MM.1S (cell line): ENCODE results near the gene CSNK1E.

Experiments used
- DNase-seq: peaks from one replicate; pipeline ENCODE4 v3.0.0-alpha.2; 2015
- H2AFZ ChIP-seq: fragments of 300-600 bp; sonication (generic); 2 replicates; pipeline ENCODE4 v1.6.0; 2016; ENCODE audit warnings: antibody characterized with exemption, low read length
- H3F3A ChIP-seq: fragments of 300-600 bp; sonication (generic); 2 replicates; pipeline ENCODE4 v1.6.1; 2016; ENCODE audit warnings: mild to moderate bottlenecking, antibody characterized with exemption, low read length, moderate library complexity, mixed read lengths; ENCODE audit not compliant: insufficient read depth
- H3K27ac ChIP-seq: fragments of 300-600 bp; sonication (generic); 2 replicates; pipeline ENCODE4 v1.5.1; 2016; ENCODE audit warnings: mild to moderate bottlenecking, low read length
- H3K27me3 ChIP-seq: fragments of 300-600 bp; sonication (generic); replicated peaks from 2 replicates; pipeline ENCODE4 v1.6.0; 2016; ENCODE audit warnings: low read length; ENCODE audit not compliant: insufficient read depth
- H3K36me3 ChIP-seq: fragments of 300-600 bp; sonication (generic); replicated peaks from 2 replicates; pipeline ENCODE4 v1.6.1; 2016; ENCODE audit warnings: mild to moderate bottlenecking, low read length, mixed read lengths; ENCODE audit not compliant: insufficient read depth
- H3K4me1 ChIP-seq: fragments of 300-600 bp; sonication (generic); 2 replicates; pipeline ENCODE4 v1.6.1; 2016; ENCODE audit warnings: low read length, mixed read lengths
- H3K4me2 ChIP-seq: fragments of 300-600 bp; sonication (generic); 2 replicates; pipeline ENCODE4 v1.6.0; 2016; ENCODE audit warnings: low read depth, low read length
- H3K4me3 ChIP-seq: fragments of 300-600 bp; sonication (generic); 2 replicates; pipeline ENCODE4 v1.5.1; 2016; ENCODE audit warnings: low read length, mixed read lengths
- H3K79me2 ChIP-seq: fragments of 300-600 bp; sonication (generic); 2 replicates; pipeline ENCODE4 v1.6.1; 2016; ENCODE audit warnings: mixed run types, low read length, mixed read lengths
- H3K9ac ChIP-seq: fragments of 300-600 bp; sonication (generic); 2 replicates; pipeline ENCODE4 v1.6.1; 2016; ENCODE audit warnings: low read length, mixed read lengths
- H3K9me2 ChIP-seq: fragments of 300-600 bp; sonication (generic); replicated peaks from 2 replicates; pipeline ENCODE4 v1.6.1; 2016; ENCODE audit warnings: mild to moderate bottlenecking, low read length, mixed read lengths; ENCODE audit not compliant: insufficient read depth
- H3K9me3 ChIP-seq: fragments of 300-600 bp; sonication (generic); replicated peaks from 2 replicates; pipeline ENCODE4 v1.6.1; 2016; ENCODE audit warnings: mild to moderate bottlenecking, low read length, mixed read lengths; ENCODE audit not compliant: insufficient read depth
- H4K20me1 ChIP-seq: fragments of 300-600 bp; sonication (generic); 2 replicates; pipeline ENCODE4 v1.6.1; 2016; ENCODE audit warnings: mild to moderate bottlenecking, low read length, moderate library complexity, mixed read lengths; ENCODE audit not compliant: insufficient read depth
- EZH2 ChIP-seq: fragments of 300-600 bp; sonication (generic); optimal IDR thresholded peaks from 2 replicates; pipeline ENCODE3; 2017; ENCODE audit warnings: low read depth, mild to moderate bottlenecking, antibody characterized with exemption, low read length, mixed read lengths
- EZH2phosphoT487 ChIP-seq: fragments of 300-600 bp; sonication (generic); IDR thresholded peaks from 2 replicates; pipeline ENCODE4 v1.6.1; 2018; ENCODE audit warnings: antibody characterized with exemption, low read length
- TF ChIP-seq, protein P1 (sequence below): fragments of 300-600 bp; sonication (generic); IDR thresholded peaks from 2 replicates; pipeline ENCODE4 v1.5.1; 2016; ENCODE audit warnings: antibody characterized with exemption, low read length, mixed read lengths

The CSNK1E gene

DNA sequence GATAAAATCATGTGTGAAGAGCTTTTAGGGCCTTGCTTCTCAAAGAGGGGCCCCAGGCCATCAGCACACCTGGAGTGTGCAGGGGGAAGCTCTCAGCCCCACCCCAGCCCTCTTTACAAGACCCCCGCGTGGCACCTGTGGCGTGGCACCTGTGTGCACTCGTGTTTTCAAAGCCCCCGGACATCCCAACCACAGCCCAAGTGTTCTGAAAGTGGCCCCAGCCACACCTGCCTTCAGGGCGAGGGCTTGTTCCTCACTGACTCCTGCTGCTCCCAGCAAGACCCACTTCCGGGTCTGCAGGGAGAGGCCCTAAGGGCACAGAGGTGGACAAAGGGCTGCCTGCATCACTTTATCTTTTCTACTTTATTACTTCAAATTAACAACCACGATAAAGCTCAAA, 26.9 kb downstream of the CSNK1E start:
- Histone ChIP-seq H3K36me3 (peaks cover 11% of the 10 kb centered on the region; the same call in 1 of the 2 replicates), H3K9ac (no peak overlapping the region), H3K79me2 (peaks cover 16% of the 10 kb centered on the region), H3K27me3 (no peaks in the 10 kb centered on the region), H3K9me3 (no peaks in the 10 kb centered on the region), H3K4me2 (no peak overlapping the region), H3K27ac (no peak overlapping the region), H3K9me2 (no peaks in the 10 kb centered on the region), H4K20me1 (no peaks in the 10 kb centered on the region), H3F3A (peaks cover 15% of the 10 kb centered on the region), H3K4me3 (no peak overlapping the region), H2AFZ (no peak overlapping the region), H3K4me1 (no peaks in the 10 kb centered on the region)
- DNase-seq: no peak
- TF ChIP-seq, protein P1, sequence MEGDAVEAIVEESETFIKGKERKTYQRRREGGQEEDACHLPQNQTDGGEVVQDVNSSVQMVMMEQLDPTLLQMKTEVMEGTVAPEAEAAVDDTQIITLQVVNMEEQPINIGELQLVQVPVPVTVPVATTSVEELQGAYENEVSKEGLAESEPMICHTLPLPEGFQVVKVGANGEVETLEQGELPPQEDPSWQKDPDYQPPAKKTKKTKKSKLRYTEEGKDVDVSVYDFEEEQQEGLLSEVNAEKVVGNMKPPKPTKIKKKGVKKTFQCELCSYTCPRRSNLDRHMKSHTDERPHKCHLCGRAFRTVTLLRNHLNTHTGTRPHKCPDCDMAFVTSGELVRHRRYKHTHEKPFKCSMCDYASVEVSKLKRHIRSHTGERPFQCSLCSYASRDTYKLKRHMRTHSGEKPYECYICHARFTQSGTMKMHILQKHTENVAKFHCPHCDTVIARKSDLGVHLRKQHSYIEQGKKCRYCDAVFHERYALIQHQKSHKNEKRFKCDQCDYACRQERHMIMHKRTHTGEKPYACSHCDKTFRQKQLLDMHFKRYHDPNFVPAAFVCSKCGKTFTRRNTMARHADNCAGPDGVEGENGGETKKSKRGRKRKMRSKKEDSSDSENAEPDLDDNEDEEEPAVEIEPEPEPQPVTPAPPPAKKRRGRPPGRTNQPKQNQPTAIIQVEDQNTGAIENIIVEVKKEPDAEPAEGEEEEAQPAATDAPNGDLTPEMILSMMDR: no peak
- no peak for TF ChIP-seq EZH2phosphoT487
- TF ChIP-seq EZH2: no peak

DNA sequence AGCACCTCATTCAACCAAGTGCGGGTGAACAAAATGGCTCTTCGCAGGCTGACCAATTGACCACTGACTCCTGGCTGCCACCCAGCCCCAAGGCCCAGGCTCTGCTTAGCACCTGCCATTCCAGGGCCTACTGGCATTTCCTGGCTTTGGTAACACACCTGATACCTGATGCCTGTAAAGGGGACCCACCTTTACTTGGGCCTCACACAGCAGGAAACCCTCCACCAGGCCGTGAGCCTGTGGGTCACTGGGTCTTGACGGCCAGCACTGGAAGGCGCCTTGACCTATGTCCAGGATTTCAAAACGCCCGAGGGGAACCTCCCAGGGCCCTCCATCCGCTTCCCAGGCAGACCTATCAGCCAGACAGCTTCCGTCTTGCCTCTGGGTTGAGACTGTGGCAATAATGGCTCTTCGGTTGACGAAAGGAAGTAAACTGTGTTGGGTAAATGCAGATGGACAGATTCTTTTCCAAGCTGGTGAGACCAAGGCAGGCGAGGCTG, 27.6 kb downstream of the CSNK1E start:
- H3K27ac ChIP-seq: no peak overlapping the region
- no peak overlapping the region for H2AFZ ChIP-seq
- no peak for DNase-seq
- H3F3A ChIP-seq: peaks cover 15% of the 10 kb centered on the region
- TF ChIP-seq EZH2phosphoT487 (no peak), EZH2 (no peak)
- TF ChIP-seq, protein P1: no peak
- H3K27me3 ChIP-seq: no peaks in the 10 kb centered on the region
- H3K4me3 ChIP-seq: no peak overlapping the region
- H3K4me2 ChIP-seq: no peak overlapping the region
- H3K79me2 ChIP-seq: peaks cover 9% of the 10 kb centered on the region
- H3K9me3 ChIP-seq: no peaks in the 10 kb centered on the region
- H3K9ac ChIP-seq: no peak overlapping the region
- H3K9me2 ChIP-seq: no peaks in the 10 kb centered on the region
- H3K36me3 ChIP-seq: peaks cover 11% of the 10 kb centered on the region; the same call in 1 of the 2 replicates
- no peaks in the 10 kb centered on the region for H4K20me1 ChIP-seq
- no peaks in the 10 kb centered on the region for H3K4me1 ChIP-seq

DNA sequence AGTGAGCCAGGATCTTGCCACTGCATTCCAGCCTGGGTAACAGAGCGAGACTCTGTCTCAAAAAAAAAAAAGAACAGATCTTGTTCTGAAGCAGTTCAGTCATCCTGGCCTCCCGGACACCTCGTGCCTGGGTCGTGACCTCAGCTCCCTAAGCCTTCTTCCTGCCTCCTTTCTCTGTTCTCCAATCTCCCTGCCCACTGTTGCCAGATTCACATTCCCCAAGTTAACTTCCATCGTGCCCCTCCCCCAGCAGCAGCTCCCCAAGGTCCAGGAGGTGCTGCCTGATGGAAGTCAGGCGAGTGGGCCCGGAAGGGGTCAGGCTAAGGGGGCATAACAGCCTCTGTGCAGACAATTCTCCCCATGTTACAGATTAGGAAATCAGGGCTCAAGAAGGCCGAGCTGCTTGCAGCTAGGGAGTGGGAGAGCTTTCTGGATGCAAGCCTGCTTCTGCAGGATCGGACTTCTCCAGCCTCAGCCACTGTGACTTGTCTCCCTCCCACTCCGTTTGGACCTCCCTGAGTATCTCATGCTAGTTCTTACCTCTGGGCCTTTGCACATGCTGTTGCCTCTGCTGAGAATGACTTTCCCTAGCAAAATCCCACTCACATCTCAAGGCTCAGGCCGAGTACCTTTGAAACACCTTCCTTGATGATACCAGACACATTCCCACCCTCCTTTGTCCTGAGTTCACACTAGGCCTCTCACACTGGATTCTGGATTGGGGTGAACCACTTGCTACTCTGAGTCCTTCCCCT, 30.1 kb downstream of the CSNK1E start:
- Histone ChIP-seq H3K27me3 (no peaks in the 10 kb centered on the region), H2AFZ (no peak overlapping the region), H3K36me3 (no peaks in the 10 kb centered on the region), H3K79me2 (no peaks in the 10 kb centered on the region; the same call in 1 of the 2 replicates), H3F3A (peaks cover 10% of the 10 kb centered on the region), H3K4me2 (no peak overlapping the region), H3K4me1 (no peaks in the 10 kb centered on the region), H3K9me3 (no peaks in the 10 kb centered on the region), H3K27ac (no peak overlapping the region), H3K9ac (no peak overlapping the region), H4K20me1 (no peaks in the 10 kb centered on the region), H3K9me2 (no peaks in the 10 kb centered on the region), H3K4me3 (no peak overlapping the region)
- no peak for TF ChIP-seq EZH2
- TF ChIP-seq, protein P1: no peak
- TF ChIP-seq EZH2phosphoT487: no peak
- no peak for DNase-seq
